B cell (primary cell): ENCODE data around the gene PKM. TPM values are rescaled to one million over a fixed set of nuclear protein-coding genes. Genes with fewer than 3 reads are reported as not detected.
A peak's percentile ranks its signal among the peaks of the same experiment; 100 is the strongest.

Source experiments
- ATAC-seq: fragments of 200-7000 bp; cut with Tn5 transposase; one replicate; pipeline ENCODE4 v1.10.0; 2021; ENCODE audit warnings: low read depth, mild to moderate bottlenecking, moderate number of reproducible peaks, moderate library complexity
- CTCF ChIA-PET: fragments of 350-600 bp; sonication (Branson Sonifier 250); formaldehyde crosslinking; loops from one replicate; lab custom pipeline; 2021; ENCODE audit warnings: antibody characterized with exemption, inconsistent platforms; lab: Charles Lee
- POLR2A ChIA-PET: fragments of 350-600 bp; sonication (Branson Sonifier 250); formaldehyde crosslinking; loops from one replicate; lab custom pipeline; 2021; ENCODE audit warnings: antibody characterized with exemption; lab: Charles Lee
- DNase-seq: peaks from one replicate; pipeline ENCODE4 v3.0.0; 2013
- H2AFZ ChIP-seq: 2 replicates; pipeline ENCODE4 v1.6.1; 2012; ENCODE audit warnings: mild to moderate bottlenecking, low read depth, low read length; ENCODE audit not compliant: insufficient read depth, poor library complexity, severe bottlenecking
- H3K27ac ChIP-seq, 2 donors: 1 replicate in 1 of 2; 2 replicates in 1 of 2; pipeline ENCODE4 v1.5.1; 2012 to 2013; ENCODE audit warnings: low read length in 2 of 2, mild to moderate bottlenecking in 2 of 2, moderate library complexity in 1 of 2
- H3K27me3 ChIP-seq, 4 experiments: fragments of 200-600 bp in 1 of 4; sonication (generic) in 1 of 4; replicated peaks in 1 of 4; 1 replicate in 2 of 4; 2 replicates in 2 of 4; pipeline versions ENCODE4 v1.6.1 to v1.7.0; 2013 to 2016; ENCODE audit warnings: low read length in 3 of 4, mild to moderate bottlenecking in 2 of 4, mixed read lengths in 1 of 4, moderate library complexity in 1 of 4; ENCODE audit not compliant: insufficient read depth in 4 of 4, control insufficient read depth in 3 of 4; ENCODE audit errors: control extremely low read depth in 1 of 4
- H3K36me3 ChIP-seq, 2 experiments: replicated peaks in 1 of 2; 1 replicate in 1 of 2; 2 replicates in 1 of 2; pipeline versions ENCODE4 v1.6.1 to v1.7.1; 2013; ENCODE audit warnings: low read length in 1 of 2; ENCODE audit not compliant: insufficient read depth in 2 of 2, control insufficient read depth in 1 of 2; ENCODE audit errors: control extremely low read depth in 1 of 2, extremely low read depth in 1 of 2
- H3K4me1 ChIP-seq, 2 donors: fragments of 200-600 bp in 1 of 2; sonication (generic) in 1 of 2; 1 replicate in 1 of 2; 2 replicates in 1 of 2; pipeline versions ENCODE4 v1.5.1 to v1.6.1; 2013 to 2017; ENCODE audit warnings: low read length in 2 of 2; ENCODE audit not compliant: control insufficient read depth in 2 of 2, insufficient read depth in 2 of 2
- H3K4me2 ChIP-seq: replicated peaks from 2 replicates; pipeline ENCODE3; 2012; ENCODE audit warnings: mild to moderate bottlenecking, low read depth, low read length; ENCODE audit not compliant: poor library complexity, severe bottlenecking
- H3K4me3 ChIP-seq, 5 experiments: fragments of 200-600 bp in 1 of 5; sonication (generic) in 1 of 5; 1 replicate in 3 of 5; 2 replicates in 2 of 5; pipeline versions ENCODE4 v1.5.1 to v1.7.0; 2011 to 2016; ENCODE audit warnings: low read length in 4 of 5, mild to moderate bottlenecking in 4 of 5, low read depth in 2 of 5, control low read depth in 1 of 5, moderate library complexity in 1 of 5; ENCODE audit not compliant: insufficient read depth in 1 of 5; ENCODE audit errors: control extremely low read depth in 1 of 5, extremely low read depth in 1 of 5
- H3K79me2 ChIP-seq: fragments of 200-600 bp; sonication (generic); one replicate; pipeline ENCODE4 v1.6.0; 2016; ENCODE audit warnings: low read length; ENCODE audit not compliant: control insufficient read depth, insufficient read depth
- H3K9ac ChIP-seq: fragments of 200-600 bp; sonication (generic); 2 replicates; pipeline ENCODE4 v1.6.1; 2017; ENCODE audit warnings: mild to moderate bottlenecking, low read length, moderate library complexity
- H3K9me3 ChIP-seq, 3 donors: one replicate each; pipeline versions ENCODE4 v1.6.1 to v1.7.1; 2013; ENCODE audit warnings: low read length in 2 of 3; ENCODE audit not compliant: control insufficient read depth in 2 of 3, insufficient read depth in 1 of 3; ENCODE audit errors: control extremely low read depth in 1 of 3
- H4K20me1 ChIP-seq: 2 replicates; pipeline ENCODE4 v1.6.0; 2012; ENCODE audit warnings: mild to moderate bottlenecking, low read length; ENCODE audit not compliant: insufficient read depth, control insufficient read depth, poor library complexity, severe bottlenecking
- H3K27ac Mint-ChIP-seq: one replicate; pipeline ENCODE4 v1.8.0; 2021; ENCODE audit warnings: mixed read lengths
- H3K27me3 Mint-ChIP-seq: one replicate; pipeline ENCODE4 v1.8.0; 2021; ENCODE audit warnings: mixed read lengths
- H3K4me1 Mint-ChIP-seq: one replicate; pipeline ENCODE4 v1.8.0; 2021; ENCODE audit warnings: mixed read lengths
- H3K4me3 Mint-ChIP-seq: one replicate; pipeline ENCODE4 v1.8.0; 2021; ENCODE audit warnings: mixed read lengths
- H3K9me3 Mint-ChIP-seq: one replicate; pipeline ENCODE4 v1.8.0; 2022; ENCODE audit warnings: mixed read lengths; ENCODE audit not compliant: insufficient read depth
- EZH2 ChIP-seq: IDR thresholded peaks from 2 replicates; pipeline ENCODE4 v1.6.1; 2012; ENCODE audit warnings: borderline replicate concordance, low read depth, mild to moderate bottlenecking, moderate library complexity, low read length; ENCODE audit not compliant: insufficient read depth, poor library complexity, severe bottlenecking
- WGBS: methylation state at CpG from one replicate; pipeline ENCODE4 v1.1.5; 2013; ENCODE audit warnings: missing lambda C conversion rate; ENCODE audit not compliant: insufficient coverage; 5-methylcytosine and 5-hydroxymethylcytosine counted together
- intact Hi-C: fragments of 100-400 bp; cut with micrococcal nuclease; formaldehyde crosslinking; loops from one replicate; pipeline ENCODE4 v1.10.0; 2022
- polyA plus RNA-seq: library from polyadenylated mRNA; depleted of rRNA; stranded (reverse); fragments of >200 nt; gene quantifications from 2 replicates; pipeline ENCODE4 v1.2.3, GENCODE V29; 2012
- total RNA-seq, 2 donors: library from RNA; stranded (reverse); fragments of 120-200 nt in 1 of 2; gene quantifications; 1 replicate in 1 of 2; 2 replicates in 1 of 2; pipeline versions ENCODE4 v1.2.3 to v1.2.4, GENCODE V29; 2013 to 2022
- TF ChIP-seq, protein P1 (sequence below): fragments of 200-600 bp; IDR thresholded peaks from one replicate; pipeline ENCODE4 v1.8.0; 2022; ENCODE audit warnings: antibody characterized with exemption, mild to moderate bottlenecking

The PKM gene
- total and polyA plus RNA-seq, 2 donors (not counting 1 experiment from before 2014, with no cell fraction given): 179 to 323 TPM

DNA sequence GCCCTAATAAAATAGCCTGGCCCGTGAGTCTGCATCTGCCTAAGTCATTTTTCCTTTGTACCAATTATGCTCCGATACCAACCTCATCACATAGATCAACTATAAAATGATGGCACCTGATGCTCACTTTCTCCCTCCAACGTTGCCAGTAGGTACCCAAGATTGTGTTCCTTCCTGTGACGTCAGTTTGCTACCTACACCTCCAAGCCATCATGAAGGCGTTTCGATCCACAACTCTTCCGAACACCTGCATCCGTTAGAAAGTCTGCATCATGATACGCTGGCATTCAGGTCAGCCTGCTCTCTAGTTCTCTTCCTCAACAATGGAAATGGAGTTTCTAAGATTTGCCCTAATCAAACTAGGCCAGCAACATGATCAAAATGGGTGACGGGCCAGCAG is 7.7 kb downstream of the PKM start:
- no peaks in the 10 kb centered on the region for H3K9me3 ChIP-seq
- no peak overlapping the region for H3K4me3 Mint-ChIP-seq
- peaks cover 24 to 40% of the 10 kb centered on the region in 2 donors for H3K4me1 ChIP-seq
- H3K27ac ChIP-seq: no peak overlapping the region
- ATAC-seq (no peak), DNase-seq (no peak)
- no peak overlapping the region for H2AFZ ChIP-seq
- H3K9me3 Mint-ChIP-seq: no peaks in the 10 kb centered on the region
- 82% methylated on average over 9 of the region's 10 CpGs for WGBS
- H4K20me1 ChIP-seq: peaks cover 90% of the 10 kb centered on the region
- no peak overlapping the region for H3K4me2 ChIP-seq
- peaks cover 18 to 43% of the 10 kb centered on the region in 2 experiments for H3K36me3 ChIP-seq
- POLR2A ChIA-PET: no interaction called here
- no peaks in the 10 kb centered on the region for H3K27me3 ChIP-seq
- H3K27me3 Mint-ChIP-seq: no peaks in the 10 kb centered on the region
- peaks cover 97% of the 10 kb centered on the region for H3K79me2 ChIP-seq
- H3K4me1 Mint-ChIP-seq: peaks cover 60% of the 10 kb centered on the region
- H3K4me3 ChIP-seq: no peak overlapping the region
- intact Hi-C loops: no loop called here
- TF ChIP-seq, protein P1, sequence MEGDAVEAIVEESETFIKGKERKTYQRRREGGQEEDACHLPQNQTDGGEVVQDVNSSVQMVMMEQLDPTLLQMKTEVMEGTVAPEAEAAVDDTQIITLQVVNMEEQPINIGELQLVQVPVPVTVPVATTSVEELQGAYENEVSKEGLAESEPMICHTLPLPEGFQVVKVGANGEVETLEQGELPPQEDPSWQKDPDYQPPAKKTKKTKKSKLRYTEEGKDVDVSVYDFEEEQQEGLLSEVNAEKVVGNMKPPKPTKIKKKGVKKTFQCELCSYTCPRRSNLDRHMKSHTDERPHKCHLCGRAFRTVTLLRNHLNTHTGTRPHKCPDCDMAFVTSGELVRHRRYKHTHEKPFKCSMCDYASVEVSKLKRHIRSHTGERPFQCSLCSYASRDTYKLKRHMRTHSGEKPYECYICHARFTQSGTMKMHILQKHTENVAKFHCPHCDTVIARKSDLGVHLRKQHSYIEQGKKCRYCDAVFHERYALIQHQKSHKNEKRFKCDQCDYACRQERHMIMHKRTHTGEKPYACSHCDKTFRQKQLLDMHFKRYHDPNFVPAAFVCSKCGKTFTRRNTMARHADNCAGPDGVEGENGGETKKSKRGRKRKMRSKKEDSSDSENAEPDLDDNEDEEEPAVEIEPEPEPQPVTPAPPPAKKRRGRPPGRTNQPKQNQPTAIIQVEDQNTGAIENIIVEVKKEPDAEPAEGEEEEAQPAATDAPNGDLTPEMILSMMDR: no peak
- TF ChIP-seq EZH2: no peak
- H3K9ac ChIP-seq: no peak overlapping the region
- CTCF ChIA-PET: interaction anchor here (0.6 to 4.5 kb wide), 3 partner anchors 8 to 23 kb away, joined by 3 to 24 read pairs (median 3); partner anchors contain the start of gene PKM
- H3K27ac Mint-ChIP-seq: no peak overlapping the region

DNA sequence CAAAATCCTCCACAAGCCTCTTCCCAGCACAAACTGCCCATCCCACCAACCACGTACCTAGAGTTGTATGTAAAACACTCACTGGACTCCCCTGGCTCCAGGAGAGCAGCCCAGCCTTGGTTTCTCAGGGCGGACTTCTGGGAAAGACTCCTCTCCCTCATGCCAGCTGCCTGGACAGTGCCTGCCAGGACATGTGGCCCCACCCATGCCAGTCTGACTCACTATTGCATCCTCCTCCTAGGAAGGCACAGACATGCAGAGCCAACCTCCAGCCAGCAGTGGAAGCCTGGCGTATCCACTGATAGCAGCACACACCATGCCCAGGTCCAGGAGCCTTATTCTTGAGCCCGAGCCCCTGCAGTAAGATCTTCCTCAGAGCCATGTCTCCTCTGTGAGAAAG is 8.6 kb downstream of the PKM start:
- H3K4me3 Mint-ChIP-seq: no peak overlapping the region
- intact Hi-C loops: no loop called here
- Histone ChIP-seq H3K9me3 (no peaks in the 10 kb centered on the region), H3K4me3 (no peak overlapping the region), H4K20me1 (peaks cover 87% of the 10 kb centered on the region), H3K9ac (no peak overlapping the region), H3K36me3 (peaks cover 18 to 52% of the 10 kb centered on the region in 2 experiments), H3K27ac (no peak overlapping the region), H3K27me3 (no peaks in the 10 kb centered on the region), H2AFZ (no peak overlapping the region), H3K79me2 (peaks cover 91% of the 10 kb centered on the region), H3K4me2 (no peak overlapping the region), H3K4me1 (peaks cover 17 to 32% of the 10 kb centered on the region in 2 donors)
- peak overlapping the region; percentile 46 for H3K27ac Mint-ChIP-seq
- no peaks in the 10 kb centered on the region for H3K27me3 Mint-ChIP-seq
- DNase-seq: no peak
- no peak for ATAC-seq
- no peak for TF ChIP-seq EZH2
- TF ChIP-seq, protein P1: no peak
- WGBS: 85% methylated on average over 4 of the region's 4 CpGs
- ChIA-PET POLR2A (interaction anchor here (0.7 kb wide), 1 partner anchor 467 kb away, joined by 3 read pairs; no protein-coding TSS in a partner anchor), CTCF (interaction anchor here (0.7 to 4.5 kb wide), 3 partner anchors 22 to 143 kb away, joined by 3 to 24 read pairs (median 3); no protein-coding TSS in a partner anchor)
- H3K4me1 Mint-ChIP-seq: peaks cover 55% of the 10 kb centered on the region
- H3K9me3 Mint-ChIP-seq: no peaks in the 10 kb centered on the region
